OCI-LY7 (cell line): Measurements from ENCODE around the gene BAHD1. TPM values are rescaled to one million over a fixed set of nuclear protein-coding genes. Genes with fewer than 3 reads are reported as not detected.

ENCODE experiments used
- BruUV-seq: library from RNA; stranded (reverse); fragments of 400-500 nt; replicated peaks from 2 replicates; lab custom pipeline; 2021; lab: Mats Ljungman, UMichigan
- CTCF ChIA-PET: fragments of 300-600 bp; sonication (Branson Sonifier 250); formaldehyde crosslinking; loops from one replicate; lab custom pipeline; 2022; ENCODE audit warnings: antibody characterized with exemption; ENCODE audit not compliant: unreplicated experiment; lab: Charles Lee
- POLR2A ChIA-PET: fragments of 300-600 bp; sonication (Branson Sonifier 250); formaldehyde crosslinking; loops from one replicate; lab custom pipeline; 2022; ENCODE audit warnings: antibody characterized with exemption; lab: Charles Lee
- DNase-seq: peaks from one replicate; pipeline ENCODE4 v3.0.0-alpha.2; 2015; ENCODE audit warnings: low spot score
- H2AFZ ChIP-seq: fragments of 200-600 bp; sonication (generic), shearing (Covaris generic); 2 replicates; pipeline ENCODE4 v1.6.1; 2014; ENCODE audit warnings: mild to moderate bottlenecking, antibody characterized with exemption, low read length, moderate library complexity
- H3K27ac ChIP-seq: fragments of 200-600 bp; sonication (generic); 2 replicates; pipeline ENCODE4 v1.5.1; 2014; ENCODE audit warnings: mixed run types, low read depth, mild to moderate bottlenecking, moderate library complexity, low read length, inconsistent platforms; ENCODE audit not compliant: poor library complexity, severe bottlenecking
- H3K36me3 ChIP-seq: fragments of 200-600 bp; sonication (generic); 2 replicates; pipeline ENCODE4 v1.6.1; 2014; ENCODE audit warnings: mild to moderate bottlenecking, antibody characterized with exemption, low read length, moderate library complexity, mixed read lengths; ENCODE audit not compliant: insufficient read depth
- H3K4me1 ChIP-seq: fragments of 200-600 bp; sonication (generic); 2 replicates; pipeline ENCODE4 v1.5.1; 2014; ENCODE audit warnings: mild to moderate bottlenecking, low read length; ENCODE audit not compliant: insufficient read depth, poor library complexity, severe bottlenecking
- H3K4me2 ChIP-seq: fragments of 200-600 bp; sonication (generic); 2 replicates; pipeline ENCODE4 v1.6.1; 2014; ENCODE audit warnings: mild to moderate bottlenecking, low read length
- H3K4me3 ChIP-seq: fragments of 200-600 bp; sonication (generic); 2 replicates; pipeline ENCODE4 v1.5.1; 2014; ENCODE audit warnings: mild to moderate bottlenecking, low read depth, low read length; ENCODE audit not compliant: poor library complexity, severe bottlenecking
- H3K79me2 ChIP-seq: fragments of 200-600 bp; sonication (generic); 2 replicates; pipeline ENCODE4 v1.6.1; 2016; ENCODE audit warnings: low read depth, mild to moderate bottlenecking, low read length, moderate library complexity, mixed read lengths; ENCODE audit not compliant: insufficient read depth
- H3K9me2 ChIP-seq: fragments of 200-600 bp; sonication (generic); 2 replicates; pipeline ENCODE4 v1.6.1; 2016; ENCODE audit warnings: mild to moderate bottlenecking, low read length, mixed read lengths; ENCODE audit not compliant: insufficient read depth
- H3K9me3 ChIP-seq: fragments of 200-600 bp; sonication (generic); 2 replicates; pipeline ENCODE4 v1.6.1; 2014; ENCODE audit warnings: mild to moderate bottlenecking, mixed run types, low read length, mixed read lengths
- H4K20me1 ChIP-seq: fragments of 200-600 bp; sonication (generic); 2 replicates; pipeline ENCODE4 v1.6.1; 2014; ENCODE audit warnings: mild to moderate bottlenecking, antibody characterized with exemption, low read length, moderate library complexity, mixed read lengths; ENCODE audit not compliant: insufficient read depth
- EZH2phosphoT487 ChIP-seq: fragments of 200-600 bp; sonication (generic); IDR thresholded peaks from 2 replicates; pipeline ENCODE4 v1.6.1; 2018; ENCODE audit warnings: low read depth, borderline replicate concordance, mild to moderate bottlenecking, mixed run types, antibody characterized with exemption, low read length, moderate library complexity, mixed read lengths
- intact Hi-C: fragments of 100-400 bp; cut with micrococcal nuclease; formaldehyde crosslinking; loops from one replicate; pipeline ENCODE4 v1.10.0; 2022; ENCODE audit not compliant: unreplicated experiment
- total RNA-seq, 2 experiments: library from RNA; depleted of rRNA in 1 of 2; stranded (reverse); fragments of >200 nt in 1 of 2; shearing (Covaris generic) in 1 of 2; gene quantifications; 2 replicates each; pipeline ENCODE4 v1.2.3, GENCODE V29; 2014 to 2022
- TF ChIP-seq, protein P1 (sequence below): fragments of 200-600 bp; sonication (generic); conservative IDR thresholded peaks from 2 replicates; pipeline ENCODE4 v1.5.1; 2014; ENCODE audit warnings: mild to moderate bottlenecking, antibody characterized with exemption, low read length, moderate library complexity, mixed read lengths

Gene BAHD1
- total RNA-seq, 2 experiments from 2014 or later: 15.0 to 22.3 TPM

DNA sequence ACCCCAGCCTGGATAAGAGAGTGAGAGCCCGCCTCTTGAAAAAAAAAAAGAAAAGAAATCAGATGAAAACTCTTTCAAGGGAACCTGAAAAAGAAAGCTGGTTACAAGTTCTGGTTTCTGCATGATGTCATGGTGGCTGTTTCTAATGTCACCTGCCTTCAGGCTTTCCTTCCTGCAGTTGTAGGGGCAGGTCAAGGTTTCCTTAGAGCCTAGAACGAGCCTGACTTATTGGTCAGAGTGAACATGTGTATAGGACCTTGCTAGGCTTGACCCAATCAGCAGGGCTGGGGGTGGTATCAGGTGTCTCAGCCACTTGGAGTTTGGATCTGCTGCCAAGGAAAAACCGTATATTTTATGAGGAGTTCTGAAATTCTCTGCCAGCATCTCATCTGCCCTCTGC lies 31.4 kb upstream of the BAHD1 start:
- CTCF ChIA-PET: no interaction called here
- H4K20me1 ChIP-seq: no peaks in the 10 kb centered on the region
- H3K27ac ChIP-seq: no peak overlapping the region
- peaks cover 19% of the 10 kb centered on the region; the same call in 1 of the 2 replicates for H3K36me3 ChIP-seq
- no peaks in the 10 kb centered on the region for H3K79me2 ChIP-seq
- no peak overlapping the region for H2AFZ ChIP-seq
- H3K4me3 ChIP-seq: no peak overlapping the region
- POLR2A ChIA-PET: interaction anchor here (0.6 kb wide), 1 partner anchor 11 kb away, joined by 4 read pairs; no protein-coding TSS in a partner anchor
- no peak for TF ChIP-seq EZH2phosphoT487
- TF ChIP-seq, protein P1, sequence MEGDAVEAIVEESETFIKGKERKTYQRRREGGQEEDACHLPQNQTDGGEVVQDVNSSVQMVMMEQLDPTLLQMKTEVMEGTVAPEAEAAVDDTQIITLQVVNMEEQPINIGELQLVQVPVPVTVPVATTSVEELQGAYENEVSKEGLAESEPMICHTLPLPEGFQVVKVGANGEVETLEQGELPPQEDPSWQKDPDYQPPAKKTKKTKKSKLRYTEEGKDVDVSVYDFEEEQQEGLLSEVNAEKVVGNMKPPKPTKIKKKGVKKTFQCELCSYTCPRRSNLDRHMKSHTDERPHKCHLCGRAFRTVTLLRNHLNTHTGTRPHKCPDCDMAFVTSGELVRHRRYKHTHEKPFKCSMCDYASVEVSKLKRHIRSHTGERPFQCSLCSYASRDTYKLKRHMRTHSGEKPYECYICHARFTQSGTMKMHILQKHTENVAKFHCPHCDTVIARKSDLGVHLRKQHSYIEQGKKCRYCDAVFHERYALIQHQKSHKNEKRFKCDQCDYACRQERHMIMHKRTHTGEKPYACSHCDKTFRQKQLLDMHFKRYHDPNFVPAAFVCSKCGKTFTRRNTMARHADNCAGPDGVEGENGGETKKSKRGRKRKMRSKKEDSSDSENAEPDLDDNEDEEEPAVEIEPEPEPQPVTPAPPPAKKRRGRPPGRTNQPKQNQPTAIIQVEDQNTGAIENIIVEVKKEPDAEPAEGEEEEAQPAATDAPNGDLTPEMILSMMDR: no peak
- BruUV-seq: no TSS peak
- H3K9me2 ChIP-seq: no peaks in the 10 kb centered on the region
- H3K4me2 ChIP-seq: no peak overlapping the region
- intact Hi-C loops: no loop called here
- no peak for DNase-seq
- no peaks in the 10 kb centered on the region for H3K9me3 ChIP-seq
- H3K4me1 ChIP-seq: peaks cover 27% of the 10 kb centered on the region

DNA sequence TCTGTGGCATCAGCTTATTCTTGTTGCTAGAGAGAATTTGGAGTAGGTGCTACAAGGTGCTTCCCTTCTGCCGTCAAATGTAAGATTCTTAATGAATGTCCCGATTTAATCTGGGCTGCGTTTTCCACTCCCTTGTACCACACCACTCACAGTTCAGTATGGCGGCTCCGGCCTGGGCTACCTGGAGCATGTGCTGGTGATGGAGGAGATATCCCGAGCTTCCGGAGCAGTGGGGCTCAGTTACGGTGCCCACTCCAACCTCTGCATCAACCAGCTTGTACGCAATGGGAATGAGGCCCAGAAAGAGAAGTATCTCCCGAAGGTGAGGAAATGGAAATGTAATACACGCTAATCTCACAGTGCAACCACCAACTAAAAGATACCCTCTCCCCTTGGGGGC lies 30.3 kb upstream of the BAHD1 start:
- Histone ChIP-seq H2AFZ (no peak overlapping the region), H4K20me1 (no peaks in the 10 kb centered on the region), H3K27ac (no peak overlapping the region), H3K9me3 (no peaks in the 10 kb centered on the region), H3K79me2 (no peaks in the 10 kb centered on the region), H3K4me2 (no peak overlapping the region), H3K4me3 (no peak overlapping the region), H3K4me1 (peaks cover 19% of the 10 kb centered on the region), H3K9me2 (no peaks in the 10 kb centered on the region), H3K36me3 (peaks cover 25% of the 10 kb centered on the region; the same call in 1 of the 2 replicates)
- ChIA-PET POLR2A (interaction anchor here (0.9 kb wide), 1 partner anchor 24 kb away, joined by 3 read pairs; no protein-coding TSS in a partner anchor), CTCF (no interaction called here)
- TF ChIP-seq EZH2phosphoT487: no peak
- TF ChIP-seq, protein P1: no peak
- intact Hi-C loops: no loop called here
- DNase-seq: no peak
- BruUV-seq: no TSS peak

DNA sequence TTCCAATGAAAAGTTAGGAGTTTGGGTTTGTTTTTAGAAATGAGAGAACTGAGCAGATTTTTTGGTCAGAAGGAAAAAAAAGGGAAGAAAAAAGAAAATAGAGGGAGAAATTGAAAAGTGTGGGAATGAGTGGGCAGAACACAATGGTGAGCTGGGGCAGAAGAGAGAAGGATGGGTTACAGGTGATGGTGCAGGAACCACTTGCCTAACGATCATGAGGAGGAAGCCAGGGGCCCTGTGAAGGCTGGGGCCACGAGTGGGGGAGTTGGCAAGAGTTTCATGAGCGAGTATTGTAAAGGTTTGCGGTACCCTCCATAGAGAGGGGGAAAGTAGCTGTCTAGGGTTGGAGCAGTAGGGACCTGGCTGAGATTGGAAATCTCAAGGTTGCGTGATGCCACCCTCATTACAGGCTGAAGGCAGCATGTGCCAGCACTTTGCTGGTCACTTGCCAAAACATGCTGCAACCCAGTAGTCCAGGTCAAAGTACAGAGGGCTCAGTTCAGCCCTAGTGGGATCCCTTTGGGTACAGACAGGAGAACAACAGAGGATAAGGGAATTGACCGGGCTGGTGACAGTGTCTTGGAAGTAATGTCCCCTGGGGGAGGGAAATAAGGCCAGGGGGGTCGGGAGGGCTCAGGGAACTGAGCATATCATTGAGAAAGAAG lies 28.5 kb upstream of the BAHD1 start:
- Histone ChIP-seq H3K4me2 (no peak overlapping the region), H3K4me3 (no peak overlapping the region), H3K27ac (no peak overlapping the region), H4K20me1 (no peaks in the 10 kb centered on the region), H2AFZ (no peak overlapping the region), H3K4me1 (peaks cover 5% of the 10 kb centered on the region), H3K79me2 (no peaks in the 10 kb centered on the region), H3K36me3 (peaks cover 30% of the 10 kb centered on the region; the same call in 1 of the 2 replicates), H3K9me2 (no peaks in the 10 kb centered on the region), H3K9me3 (no peaks in the 10 kb centered on the region)
- DNase-seq: no peak
- CTCF ChIA-PET: no interaction called here
- TF ChIP-seq, protein P1: no peak
- TF ChIP-seq EZH2phosphoT487: no peak
- BruUV-seq: no TSS peak
- POLR2A ChIA-PET: no interaction called here
- intact Hi-C loops: no loop called here
